CD4-positive, CD25-positive, alpha-beta regulatory T cell (primary cell): ENCODE results near the gene TEX28. TPM values are rescaled to one million over a fixed set of nuclear protein-coding genes. Genes with fewer than 3 reads are reported as not detected.
A peak's percentile ranks its signal among the peaks of the same experiment; 100 is the strongest.

Experiments used
- ATAC-seq, 2 donors: fragments of 150-1000 bp; cut with Tn5 transposase; one replicate each; pipeline ENCODE4 v1.10.0; 2021; ENCODE audit warnings: low read depth in 2 of 2, moderate number of reproducible peaks in 2 of 2, moderate library complexity in 1 of 2
- DNase-seq, 3 donors: peaks; one replicate each; pipeline versions ENCODE4 v3.0.0 to v3.0.0-alpha.2; 2012 to 2022; ENCODE audit warnings: mixed read lengths in 1 of 3
- H3K27ac ChIP-seq: one replicate; pipeline ENCODE4 v1.7.0; 2013; ENCODE audit warnings: mild to moderate bottlenecking, low read length; ENCODE audit not compliant: insufficient read depth, poor library complexity, severe bottlenecking
- H3K27me3 ChIP-seq: one replicate; pipeline ENCODE4 v1.7.0; 2013; ENCODE audit warnings: low read length; ENCODE audit not compliant: control insufficient read depth, insufficient read depth
- H3K36me3 ChIP-seq: one replicate; pipeline ENCODE4 v1.7.0; 2013; ENCODE audit warnings: mild to moderate bottlenecking, low read length, moderate library complexity; ENCODE audit not compliant: control insufficient read depth, insufficient read depth
- H3K4me1 ChIP-seq: 2 replicates; pipeline ENCODE4 v1.7.0; 2013; ENCODE audit warnings: mild to moderate bottlenecking, low read length; ENCODE audit not compliant: insufficient read depth, control insufficient read depth, poor library complexity, severe bottlenecking
- H3K4me3 ChIP-seq: one replicate; pipeline ENCODE4 v1.7.0; 2013; ENCODE audit warnings: low read depth, mild to moderate bottlenecking, low read length, moderate library complexity
- H3K9me3 ChIP-seq, 2 experiments: 1 replicate in 1 of 2; 2 replicates in 1 of 2; pipeline ENCODE4 v1.7.0; 2013; ENCODE audit warnings: low read length in 2 of 2, mild to moderate bottlenecking in 1 of 2, moderate library complexity in 1 of 2; ENCODE audit not compliant: control insufficient read depth in 2 of 2
- H3K27ac Mint-ChIP-seq, 3 donors: one replicate each; pipeline ENCODE4 v1.8.0; 2020 to 2022; ENCODE audit warnings: mild to moderate bottlenecking in 3 of 3, mixed read lengths in 3 of 3, moderate library complexity in 2 of 3
- H3K27me3 Mint-ChIP-seq: one replicate; pipeline ENCODE4 v1.8.0; 2022; ENCODE audit warnings: mild to moderate bottlenecking, mixed read lengths
- H3K36me3 Mint-ChIP-seq: one replicate; pipeline ENCODE4 v1.8.0; 2020; ENCODE audit warnings: mixed read lengths
- H3K4me1 Mint-ChIP-seq, 4 donors: one replicate each; pipeline ENCODE4 v1.8.0; 2020 to 2022; ENCODE audit warnings: mixed read lengths in 4 of 4, mild to moderate bottlenecking in 1 of 4
- H3K4me3 Mint-ChIP-seq, 4 donors: one replicate each; pipeline ENCODE4 v1.8.0; 2020 to 2022; ENCODE audit warnings: mild to moderate bottlenecking in 4 of 4, mixed read lengths in 4 of 4, moderate library complexity in 3 of 4
- H3K9me3 Mint-ChIP-seq, 7 donors: one replicate each; pipeline ENCODE4 v1.8.0; 2020 to 2022; ENCODE audit warnings: mixed read lengths in 7 of 7, mild to moderate bottlenecking in 3 of 7, moderate library complexity in 2 of 7
- polyA plus RNA-seq, 4 donors: library from polyadenylated mRNA; unstranded; fragments of 300-500 nt; fragmentation: Illumina TruSeq; gene quantifications; one replicate each; pipeline ENCODE4 v1.2.3, GENCODE V29; 2021
- total RNA-seq: library from RNA; stranded (reverse); gene quantifications from one replicate; pipeline ENCODE4 v1.2.3, GENCODE V29; 2022

Gene TEX28
- total and polyA plus RNA-seq, 5 donors from 2014 or later, result not detected

GRCh38 chrX:154321152-154321551 lies 26.2 kb upstream of the TEX28 start:
- Mint-ChIP-seq H3K4me1 (peaks cover 6 to 58% (median 8%) of the 10 kb centered on the region in 4 donors), H3K27me3 (no peaks in the 10 kb centered on the region), H3K36me3 (no peaks in the 10 kb centered on the region), H3K4me3 (peak overlapping the region in 1 of 4 donors; percentile 14), H3K27ac (no peak overlapping the region), H3K9me3 (no peaks in the 10 kb centered on the region)
- H3K4me3 ChIP-seq, result no peak overlapping the region
- no peak overlapping the region for H3K27ac ChIP-seq
- no peaks in the 10 kb centered on the region for H3K36me3 ChIP-seq
- no peaks in the 10 kb centered on the region for H3K9me3 ChIP-seq
- ATAC-seq (no peak), DNase-seq (no peak)
- H3K27me3 ChIP-seq, result no peaks in the 10 kb centered on the region
- H3K4me1 ChIP-seq, result peaks cover 16% of the 10 kb centered on the region

- ATAC-seq, result no peak
Observed at GRCh38 chrX:154320406-154320805, 25.5 kb upstream of the TEX28 start.

GRCh38 chrX:154317391-154317995 lies 22.6 kb upstream of the TEX28 start:
- Histone ChIP-seq H3K9me3 (no peaks in the 10 kb centered on the region), H3K36me3 (no peaks in the 10 kb centered on the region), H3K4me1 (peaks cover 11% of the 10 kb centered on the region), H3K4me3 (no peak overlapping the region), H3K27ac (no peak overlapping the region), H3K27me3 (no peaks in the 10 kb centered on the region)
- peak overlapping the region in 2 of 3 donors; percentile 49 to 66 for H3K27ac Mint-ChIP-seq
- H3K27me3 Mint-ChIP-seq, result no peaks in the 10 kb centered on the region
- peaks cover 10 to 45% (median 15%) of the 10 kb centered on the region in 4 donors for H3K4me1 Mint-ChIP-seq
- DNase-seq (peak in 1 of 3 donors; percentile 20), ATAC-seq (no peak)
- no peaks in the 10 kb centered on the region for H3K36me3 Mint-ChIP-seq
- H3K9me3 Mint-ChIP-seq, result no peaks in the 10 kb centered on the region
- peak overlapping the region in 1 of 4 donors; percentile 20 for H3K4me3 Mint-ChIP-seq

More at GRCh38 chrX:154320406-154320805, 25.5 kb upstream of the TEX28 start:
- Mint-ChIP-seq H3K36me3 (no peaks in the 10 kb centered on the region), H3K27ac (peak overlapping the region in 2 of 3 donors; percentile 42 to 52), H3K27me3 (no peaks in the 10 kb centered on the region), H3K4me3 (no peak overlapping the region), H3K9me3 (no peaks in the 10 kb centered on the region), H3K4me1 (peaks cover 3 to 50% (median 4%) of the 10 kb centered on the region in 4 donors)
- Histone ChIP-seq H3K4me3 (no peak overlapping the region), H3K4me1 (peaks cover 8% of the 10 kb centered on the region), H3K36me3 (no peaks in the 10 kb centered on the region), H3K9me3 (no peaks in the 10 kb centered on the region), H3K27ac (no peak overlapping the region), H3K27me3 (no peaks in the 10 kb centered on the region)
- no peak for DNase-seq

GRCh38 chrX:154315416-154315815 lies 20.5 kb upstream of the TEX28 start:
- no peaks in the 10 kb centered on the region for H3K36me3 Mint-ChIP-seq
- peaks cover 11% of the 10 kb centered on the region for H3K4me1 ChIP-seq
- no peak for ATAC-seq
- no peak overlapping the region for H3K27ac Mint-ChIP-seq
- no peaks in the 10 kb centered on the region for H3K27me3 ChIP-seq
- H3K4me1 Mint-ChIP-seq, result peaks cover 10 to 39% (median 15%) of the 10 kb centered on the region in 4 donors
- H3K27ac ChIP-seq, result no peak overlapping the region
- H3K4me3 ChIP-seq, result no peak overlapping the region
- no peaks in the 10 kb centered on the region for H3K9me3 Mint-ChIP-seq
- no peaks in the 10 kb centered on the region for H3K27me3 Mint-ChIP-seq
- no peak for DNase-seq
- no peaks in the 10 kb centered on the region for H3K36me3 ChIP-seq
- H3K4me3 Mint-ChIP-seq, result no peak overlapping the region
- no peaks in the 10 kb centered on the region for H3K9me3 ChIP-seq

- Histone ChIP-seq H3K4me3 (no peak overlapping the region), H3K27ac (peak overlapping the region; percentile 41), H3K27me3 (no peaks in the 10 kb centered on the region), H3K36me3 (no peaks in the 10 kb centered on the region), H3K4me1 (peaks cover 22% of the 10 kb centered on the region), H3K9me3 (no peaks in the 10 kb centered on the region)
- DNase-seq (peak in 1 of 3 donors; percentile 66), ATAC-seq (peak in 1 of 2 donors; percentile 45)
- H3K27me3 Mint-ChIP-seq, result no peaks in the 10 kb centered on the region
- H3K4me1 Mint-ChIP-seq, result peaks cover 12 to 45% (median 20%) of the 10 kb centered on the region in 4 donors
- no peaks in the 10 kb centered on the region for H3K36me3 Mint-ChIP-seq
- H3K4me3 Mint-ChIP-seq, result peak overlapping the region in 2 of 4 donors; percentile 1 to 6
- peak overlapping the region in 2 of 3 donors; percentile 59 to 95 for H3K27ac Mint-ChIP-seq
- H3K9me3 Mint-ChIP-seq, result no peaks in the 10 kb centered on the region
Observed at GRCh38 chrX:154313147-154313546, 18.2 kb upstream of the TEX28 start.

GRCh38 chrX:154312116-154312515 lies 17.2 kb upstream of the TEX28 start:
- Histone ChIP-seq H3K4me1 (peaks cover 28% of the 10 kb centered on the region), H3K27me3 (no peaks in the 10 kb centered on the region), H3K27ac (no peak overlapping the region), H3K4me3 (no peak overlapping the region), H3K36me3 (no peaks in the 10 kb centered on the region), H3K9me3 (no peaks in the 10 kb centered on the region)
- H3K36me3 Mint-ChIP-seq, result no peaks in the 10 kb centered on the region
- H3K9me3 Mint-ChIP-seq, result no peaks in the 10 kb centered on the region
- no peak overlapping the region for H3K4me3 Mint-ChIP-seq
- H3K4me1 Mint-ChIP-seq, result peaks cover 12 to 47% (median 24%) of the 10 kb centered on the region in 4 donors
- H3K27me3 Mint-ChIP-seq, result no peaks in the 10 kb centered on the region
- no peak for DNase-seq
- H3K27ac Mint-ChIP-seq, result peak overlapping the region in 1 of 3 donors; percentile 47
- ATAC-seq, result no peak

- H3K9me3 Mint-ChIP-seq, result no peaks in the 10 kb centered on the region
- DNase-seq, result no peak
- H3K27me3 Mint-ChIP-seq, result no peaks in the 10 kb centered on the region
- Histone ChIP-seq H3K27ac (no peak overlapping the region), H3K9me3 (no peaks in the 10 kb centered on the region), H3K4me1 (peaks cover 26% of the 10 kb centered on the region), H3K4me3 (no peak overlapping the region), H3K36me3 (no peaks in the 10 kb centered on the region), H3K27me3 (no peaks in the 10 kb centered on the region)
- no peak for ATAC-seq
- peaks cover 12 to 45% (median 24%) of the 10 kb centered on the region in 4 donors for H3K4me1 Mint-ChIP-seq
- H3K27ac Mint-ChIP-seq, result peak overlapping the region in 2 of 3 donors; percentile 47 to 65
- H3K4me3 Mint-ChIP-seq, result no peak overlapping the region
- H3K36me3 Mint-ChIP-seq, result no peaks in the 10 kb centered on the region
Observed at GRCh38 chrX:154310616-154311536, 16.0 kb upstream of the TEX28 start.
